Heart right ventricle (tissue), 16 donors: ENCODE measurements around the gene MTA1. TPM values are rescaled to one million over a fixed set of nuclear protein-coding genes. Genes with fewer than 3 reads are reported as not detected.

Experiments used
- ATAC-seq, 8 donors: fragments of 200-7000 bp; cut with Tn5 transposase; one replicate each; pipeline ENCODE4 v1.9.1; 2020; ENCODE audit warnings: mild to moderate bottlenecking in 8 of 8, moderate library complexity in 8 of 8, moderate number of reproducible peaks in 1 of 8
- DNase-seq, 2 donors: peaks; one replicate each; pipeline ENCODE4 v3.0.0-alpha.2; 2020
- H3K27ac ChIP-seq, 10 donors: fragments of 200-600 bp; sonication (generic) in 2 of 10; one replicate each; pipeline versions ENCODE4 v1.5.0 to v1.8.0; 2020 to 2022; ENCODE audit warnings: mild to moderate bottlenecking in 3 of 10
- H3K27me3 ChIP-seq, 7 donors: fragments of 200-600 bp; one replicate each; pipeline ENCODE4 v1.8.0; 2021 to 2022; ENCODE audit warnings: mild to moderate bottlenecking in 2 of 7
- H3K36me3 ChIP-seq, 9 donors: fragments of 200-600 bp; sonication (generic) in 1 of 9; one replicate each; pipeline versions ENCODE4 v1.5.0 to v1.8.0; 2020 to 2022; ENCODE audit warnings: mild to moderate bottlenecking in 2 of 9
- H3K4me1 ChIP-seq, 9 donors: fragments of 200-600 bp; sonication (generic) in 1 of 9; one replicate each; pipeline versions ENCODE4 v1.5.0 to v1.8.0; 2020 to 2022; ENCODE audit warnings: mild to moderate bottlenecking in 4 of 9
- H3K4me3 ChIP-seq, 10 donors: fragments of 200-600 bp; sonication (generic) in 2 of 10; one replicate each; pipeline versions ENCODE4 v1.5.0 to v1.8.0; 2020 to 2022; ENCODE audit warnings: mild to moderate bottlenecking in 7 of 10, moderate library complexity in 2 of 10
- H3K9me3 ChIP-seq, 11 donors: fragments of 200-600 bp in 10 of 11; sonication (generic) in 2 of 11; one replicate each; pipeline versions ENCODE4 v1.5.0 to v1.8.0; 2013 to 2022; ENCODE audit warnings: mild to moderate bottlenecking in 2 of 11, control low read depth in 1 of 11, moderate library complexity in 1 of 11
- WGBS, 2 donors: extraction: QIAGEN DNeasy Blood & Tissue Kit; methylation state at CpG; one replicate each; pipeline ENCODE4 v1.1.7; 2013; ENCODE audit warnings: inconsistent platforms in 1 of 2; 5-methylcytosine and 5-hydroxymethylcytosine counted together
- intact Hi-C, 10 donors: fragments of 100-400 bp; cut with DNase I; formaldehyde crosslinking; loops; one replicate each; pipeline versions ENCODE4 v1.11.1 to v1.14.2; 2022
- polyA plus RNA-seq, 2 donors: library from polyadenylated mRNA; stranded (reverse); fragments of 200-250 nt; gene quantifications; one replicate each; pipeline ENCODE4 v1.2.3, GENCODE V29; 2013
- total RNA-seq, 10 donors: library from RNA; stranded (reverse); fragmentation: NEBNext Ultra II Directional in 3 of 10; extraction: Animal tissue kit (Norgen Biotek cat#: 25700) in 3 of 10; gene quantifications; one replicate each; pipeline versions ENCODE4 v1.2.1 to v1.2.4, GENCODE V29; 2021 to 2023
- TF ChIP-seq, protein P1 (sequence below), 9 donors: fragments of 200-600 bp; sonication (generic) in 2 of 9; IDR thresholded peaks; one replicate each; pipeline versions ENCODE4 v1.5.0 to v1.8.0; 2021 to 2022; ENCODE audit warnings: antibody characterized with exemption in 9 of 9, mild to moderate bottlenecking in 5 of 9, moderate library complexity in 1 of 9
- donor health status: Arrhythmogenic right ventricular cardiomyopathy.
- donor health status: ischemic (EF 13 %, LVEDD 7.1; RV severe dilation, severe dysfunction).
- donor health status: healthy with polysubstance abuse.
- donor health status: DM: no; HTN: yes; CAD: no.
- donor health status: DM: no; HTN: no; CAD: no.
- donor health status: ischemic (EF 25% LVEDD 6.9; RV normal size, moderate dysfunction).
- donor health status: ischemic (EF 25% LVEDD 5.7; RV mildly dilated, moderate dysfunction).
- donor health status: healthy.
- donor health status: DM: yes; HTN: yes; CAD: no.
- donor health status: Ischemic cardiomyopathy.
- donor health status: ischemic (EF 35%, LVEDD 5.7; RV mildly dilated, moderate dysfunction).
- donor health status: nonischemic (EF 11% LVEDD 7.7; RV severe dilation, severe dysfunction).
- donor health status: DM: yes; HTN: yes; CAD: no.
- donor health status: PGD.
- donor health status: ischemic (EF 29% LVEDD 5.4; RV normal size, mild dysfunction).
- donor health status: nonischemic (EF 23%, LVEDD 6.1; RV moderate dilation, normal function).

MTA1 gene
- total and polyA plus RNA-seq, 12 donors = 94.4 to 250 (median 133) TPM

DNA sequence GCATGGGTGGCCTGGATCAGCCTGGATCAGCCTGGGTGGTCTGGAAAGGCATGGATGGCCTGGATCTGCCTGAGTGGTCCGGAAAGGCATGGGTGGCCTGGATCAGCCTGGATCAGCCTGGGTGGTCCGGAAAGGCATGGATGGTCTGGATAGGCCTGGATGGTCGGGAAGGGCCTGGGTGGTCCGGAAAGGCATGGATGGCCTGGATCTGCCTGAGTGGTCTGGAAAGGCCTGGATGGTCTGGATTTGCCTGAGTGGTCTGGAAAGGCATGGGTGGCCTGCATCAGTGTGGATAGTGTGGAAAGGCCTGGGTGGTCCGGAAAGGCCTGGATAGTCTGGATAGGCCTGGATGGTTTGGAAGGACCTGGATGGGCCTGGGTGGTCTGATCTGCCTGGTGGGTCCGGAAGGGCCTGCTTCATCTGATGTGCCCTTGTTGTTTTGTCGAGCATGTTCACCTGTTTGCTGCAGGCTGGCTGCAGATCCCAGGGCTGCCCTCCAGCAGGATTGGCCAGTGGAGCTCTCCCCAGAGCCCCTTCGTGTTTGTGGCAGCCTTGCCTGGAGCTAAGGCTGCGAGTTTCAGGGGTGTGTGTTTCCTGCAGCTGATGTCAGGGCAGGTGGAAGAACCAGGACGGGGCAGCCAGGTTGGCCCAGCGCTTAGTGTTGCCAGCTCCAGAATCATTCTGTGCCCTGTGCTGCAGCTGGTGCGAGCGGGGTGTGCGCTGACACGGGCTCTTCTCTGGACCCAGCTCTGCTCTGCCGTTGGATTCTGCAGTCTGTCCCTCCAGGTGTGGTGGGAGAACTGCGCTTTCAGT, 40.5 kb upstream of the MTA1 start:
- intact Hi-C loops = loop anchor here in 4 of 10 donors (10.0 kb wide), 3 partner anchors 56 to 146 kb away; partner anchors contain the start of gene TMEM121 (in 1 of the 4)
- WGBS, 2 donors = 95 to 96% methylated on average over 17 of the region's 17 CpGs
- peaks cover 0 to 47% (median 5%) of the 10 kb centered on the region in 9 donors for H3K36me3 ChIP-seq
- H3K9me3 ChIP-seq = no peaks in the 10 kb centered on the region
- DNase-seq (no peak), ATAC-seq (no peak)
- no peak overlapping the region for H3K27ac ChIP-seq
- TF ChIP-seq, protein P1, sequence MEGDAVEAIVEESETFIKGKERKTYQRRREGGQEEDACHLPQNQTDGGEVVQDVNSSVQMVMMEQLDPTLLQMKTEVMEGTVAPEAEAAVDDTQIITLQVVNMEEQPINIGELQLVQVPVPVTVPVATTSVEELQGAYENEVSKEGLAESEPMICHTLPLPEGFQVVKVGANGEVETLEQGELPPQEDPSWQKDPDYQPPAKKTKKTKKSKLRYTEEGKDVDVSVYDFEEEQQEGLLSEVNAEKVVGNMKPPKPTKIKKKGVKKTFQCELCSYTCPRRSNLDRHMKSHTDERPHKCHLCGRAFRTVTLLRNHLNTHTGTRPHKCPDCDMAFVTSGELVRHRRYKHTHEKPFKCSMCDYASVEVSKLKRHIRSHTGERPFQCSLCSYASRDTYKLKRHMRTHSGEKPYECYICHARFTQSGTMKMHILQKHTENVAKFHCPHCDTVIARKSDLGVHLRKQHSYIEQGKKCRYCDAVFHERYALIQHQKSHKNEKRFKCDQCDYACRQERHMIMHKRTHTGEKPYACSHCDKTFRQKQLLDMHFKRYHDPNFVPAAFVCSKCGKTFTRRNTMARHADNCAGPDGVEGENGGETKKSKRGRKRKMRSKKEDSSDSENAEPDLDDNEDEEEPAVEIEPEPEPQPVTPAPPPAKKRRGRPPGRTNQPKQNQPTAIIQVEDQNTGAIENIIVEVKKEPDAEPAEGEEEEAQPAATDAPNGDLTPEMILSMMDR (IDR thresholded peaks at IDR 0.05) = no peak
- H3K27me3 ChIP-seq = no peaks in the 10 kb centered on the region
- H3K4me3 ChIP-seq = no peak overlapping the region
- peaks cover 0 to 6% (median 0%) of the 10 kb centered on the region in 9 donors for H3K4me1 ChIP-seq

DNA sequence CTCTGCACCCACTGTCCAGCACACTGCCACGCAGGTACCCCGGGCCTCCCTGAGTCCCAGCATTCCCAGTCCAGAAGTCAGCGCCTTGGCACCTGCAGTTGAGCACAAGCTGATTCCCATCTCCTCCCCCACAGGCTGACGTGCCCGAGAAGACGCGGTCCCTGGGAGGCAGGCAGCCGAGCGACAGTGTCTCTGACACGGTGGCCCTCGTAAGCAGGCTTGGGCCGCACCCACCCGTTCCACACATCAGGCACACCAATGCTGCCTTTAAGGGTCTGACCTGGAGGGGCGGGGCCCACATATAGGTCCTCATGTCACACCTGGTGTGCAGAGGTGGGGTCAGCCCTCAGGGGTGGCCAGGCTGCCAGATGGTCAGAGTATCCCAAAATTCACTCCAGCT, 39.7 kb upstream of the MTA1 start:
- Histone ChIP-seq H3K4me3 (no peak overlapping the region), H3K4me1 (peaks cover 0 to 6% (median 0%) of the 10 kb centered on the region in 9 donors), H3K27me3 (no peaks in the 10 kb centered on the region), H3K9me3 (no peaks in the 10 kb centered on the region), H3K36me3 (peaks cover 0 to 54% (median 8%) of the 10 kb centered on the region in 9 donors), H3K27ac (no peak overlapping the region)
- ATAC-seq (no peak), DNase-seq (no peak)
- TF ChIP-seq, protein P1 (IDR thresholded peaks at IDR 0.05) = no peak
- 96% methylated on average over 14 of the region's 14 CpGs for WGBS, 2 donors
- intact Hi-C loops = loop anchor here in 5 of 10 donors (5.0 to 10.0 kb wide), 4 partner anchors 55 to 145 kb away; partner anchors contain the start of gene TMEM121 (in 1 of the 5)

DNA sequence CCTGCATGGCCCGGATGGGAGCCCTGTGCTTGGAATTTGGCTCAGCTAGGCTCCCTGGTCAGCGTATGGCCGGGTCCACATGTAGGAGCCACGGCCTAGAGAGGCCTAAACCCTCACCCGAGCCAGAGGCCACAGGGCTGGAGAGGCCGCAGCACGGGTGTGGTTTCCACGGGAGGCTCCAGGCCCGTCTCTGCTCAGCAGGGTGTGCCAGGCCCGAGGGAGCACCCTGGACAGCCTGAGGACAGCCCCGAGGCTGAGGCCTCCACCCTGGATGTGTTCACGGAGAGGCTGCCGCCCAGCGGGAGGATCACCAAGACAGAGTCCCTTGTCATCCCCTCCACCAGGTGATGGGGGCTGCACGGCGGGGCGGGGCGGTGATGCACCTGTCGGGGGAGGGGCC, 38.9 kb upstream of the MTA1 start:
- intact Hi-C loops = loop anchor here in 1 of 10 donors (5.0 kb wide), 1 partner anchor 62 kb away; no protein-coding TSS in a partner anchor
- TF ChIP-seq, protein P1 (IDR thresholded peaks at IDR 0.05) = no peak
- no peaks in the 10 kb centered on the region for H3K27me3 ChIP-seq
- no peak overlapping the region for H3K4me3 ChIP-seq
- peaks cover 0 to 3% (median 0%) of the 10 kb centered on the region in 9 donors for H3K4me1 ChIP-seq
- DNase-seq (no peak), ATAC-seq (no peak)
- peaks cover 0 to 62% (median 14%) of the 10 kb centered on the region in 9 donors for H3K36me3 ChIP-seq
- H3K9me3 ChIP-seq = no peaks in the 10 kb centered on the region
- WGBS, 2 donors = 84 to 89% methylated on average over 19 of the region's 19 CpGs
- no peak overlapping the region for H3K27ac ChIP-seq

DNA sequence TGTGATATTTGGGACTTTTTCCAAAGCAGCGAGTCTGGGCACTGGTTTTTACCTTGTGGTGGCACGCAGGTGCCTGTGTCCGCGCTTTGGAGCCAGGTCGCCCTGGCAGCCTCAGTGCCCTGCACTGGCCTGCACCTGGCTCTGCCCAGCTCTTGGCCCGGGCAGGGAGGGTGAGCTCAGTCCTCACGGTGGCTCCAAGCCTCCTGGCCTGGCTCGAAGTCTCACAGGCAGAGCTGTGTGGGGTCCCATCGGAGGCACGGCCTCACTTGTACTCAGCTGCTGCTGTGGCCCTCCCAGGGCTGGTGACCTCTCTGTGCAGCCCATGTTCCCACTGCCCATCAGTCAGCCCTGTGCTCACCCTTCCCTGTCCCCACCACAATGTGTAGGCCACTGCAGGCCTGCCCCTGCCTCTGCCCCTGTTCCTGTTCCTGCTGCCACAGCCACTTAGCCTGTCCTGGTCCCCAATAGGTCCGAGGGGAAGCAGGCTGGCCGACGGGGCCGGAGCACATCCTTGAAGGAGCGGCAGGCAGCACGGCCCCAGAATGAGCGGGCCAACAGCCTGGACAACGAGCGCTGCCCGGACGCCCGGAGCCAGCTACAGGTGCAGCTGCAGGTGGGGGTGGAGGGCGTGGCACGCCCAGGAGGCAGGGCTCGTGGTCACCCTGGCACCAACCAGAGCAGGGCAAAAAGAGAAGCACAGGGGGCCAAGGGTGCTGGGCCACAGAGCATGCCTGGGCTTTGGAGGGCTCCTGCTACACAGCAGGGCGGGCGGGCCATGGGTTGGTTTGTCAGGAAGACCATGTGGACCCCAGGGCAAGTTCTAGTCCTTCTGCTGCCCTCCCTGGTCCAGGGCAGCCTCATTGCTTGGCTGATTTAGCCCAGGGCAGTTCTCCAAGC, 37.9 kb upstream of the MTA1 start:
- no peak for DNase-seq
- peaks cover 0 to 71% (median 14%) of the 10 kb centered on the region in 9 donors for H3K36me3 ChIP-seq
- H3K9me3 ChIP-seq = no peaks in the 10 kb centered on the region
- H3K27me3 ChIP-seq = no peaks in the 10 kb centered on the region
- H3K4me3 ChIP-seq = no peak overlapping the region
- WGBS, 2 donors = 92% methylated on average over 27 of the region's 27 CpGs
- no peak for ATAC-seq
- TF ChIP-seq, protein P1 (IDR thresholded peaks at IDR 0.05) = no peak
- intact Hi-C loops = loop anchor here in 1 of 10 donors (5.0 kb wide), 1 partner anchor 61 kb away; no protein-coding TSS in a partner anchor
- H3K27ac ChIP-seq = no peak overlapping the region
- H3K4me1 ChIP-seq = peaks cover 0 to 5% (median 0%) of the 10 kb centered on the region in 9 donors
